Vagina (tissue), 2 donors: ENCODE measurements around the gene SCAANT1. TPM values are rescaled to one million over a fixed set of nuclear protein-coding genes. Genes with fewer than 3 reads are reported as not detected.

Experiments used
- DNase-seq, 2 donors: peaks; one replicate each; pipeline ENCODE4 v3.0.0-alpha.2; 2017; ENCODE audit errors: extremely low spot score in 2 of 2
- H3K27ac ChIP-seq: fragments of 200-600 bp; sonication (generic); one replicate; pipeline ENCODE4 v1.5.1; 2019
- H3K27me3 ChIP-seq: fragments of 200-600 bp; sonication (generic); one replicate; pipeline ENCODE4 v1.5.1; 2019
- H3K36me3 ChIP-seq, 2 donors: fragments of 200-600 bp; sonication (generic); one replicate each; pipeline ENCODE4 v1.5.1; 2017 to 2019
- H3K4me1 ChIP-seq: fragments of 200-600 bp; sonication (generic); one replicate; pipeline ENCODE4 v1.5.1; 2019
- H3K4me3 ChIP-seq, 2 donors: fragments of 200-600 bp; sonication (generic); 1 replicate in 1 of 2; 2 replicates in 1 of 2; pipeline ENCODE4 v1.5.1; 2016 to 2019
- H3K9me3 ChIP-seq: fragments of 200-600 bp; sonication (generic); one replicate; pipeline ENCODE4 v1.5.1; 2019
- POLR2A ChIP-seq, 2 donors: fragments of 450-650 bp; IDR thresholded peaks; one replicate each; pipeline ENCODE4 v1.6.1; 2017; ENCODE audit warnings: antibody characterized with exemption in 2 of 2, mild to moderate bottlenecking in 2 of 2, moderate library complexity in 2 of 2
- POLR2AphosphoS5 ChIP-seq, 2 donors: sonication (generic); formaldehyde crosslinking; IDR thresholded peaks; one replicate each; pipeline ENCODE4 v1.9.0; 2017; ENCODE audit warnings: antibody characterized with exemption in 2 of 2, mild to moderate bottlenecking in 2 of 2, low read depth in 1 of 2; ENCODE audit not compliant: insufficient read depth in 1 of 2
- intact Hi-C: fragments of 100-400 bp; cut with DNase I; formaldehyde crosslinking; loops from one replicate; pipeline ENCODE4 v1.15.1; 2023
- total RNA-seq: library from RNA; depleted of rRNA; stranded (reverse); fragments of >200 nt; gene quantifications from one replicate; pipeline ENCODE4 v1.2.3, GENCODE V29; 2016
- TF ChIP-seq, protein P1 (sequence below), 3 experiments: fragments of 450-650 bp in 2 of 3; fragments of 200-600 bp in 1 of 3; sonication (generic) in 1 of 3; IDR thresholded peaks; one replicate each; pipeline ENCODE4 v1.5.1; 2017 to 2019; ENCODE audit warnings: antibody characterized with exemption in 3 of 3, mild to moderate bottlenecking in 2 of 3, moderate library complexity in 2 of 3

Gene SCAANT1
- total RNA-seq, result not detected

DNA sequence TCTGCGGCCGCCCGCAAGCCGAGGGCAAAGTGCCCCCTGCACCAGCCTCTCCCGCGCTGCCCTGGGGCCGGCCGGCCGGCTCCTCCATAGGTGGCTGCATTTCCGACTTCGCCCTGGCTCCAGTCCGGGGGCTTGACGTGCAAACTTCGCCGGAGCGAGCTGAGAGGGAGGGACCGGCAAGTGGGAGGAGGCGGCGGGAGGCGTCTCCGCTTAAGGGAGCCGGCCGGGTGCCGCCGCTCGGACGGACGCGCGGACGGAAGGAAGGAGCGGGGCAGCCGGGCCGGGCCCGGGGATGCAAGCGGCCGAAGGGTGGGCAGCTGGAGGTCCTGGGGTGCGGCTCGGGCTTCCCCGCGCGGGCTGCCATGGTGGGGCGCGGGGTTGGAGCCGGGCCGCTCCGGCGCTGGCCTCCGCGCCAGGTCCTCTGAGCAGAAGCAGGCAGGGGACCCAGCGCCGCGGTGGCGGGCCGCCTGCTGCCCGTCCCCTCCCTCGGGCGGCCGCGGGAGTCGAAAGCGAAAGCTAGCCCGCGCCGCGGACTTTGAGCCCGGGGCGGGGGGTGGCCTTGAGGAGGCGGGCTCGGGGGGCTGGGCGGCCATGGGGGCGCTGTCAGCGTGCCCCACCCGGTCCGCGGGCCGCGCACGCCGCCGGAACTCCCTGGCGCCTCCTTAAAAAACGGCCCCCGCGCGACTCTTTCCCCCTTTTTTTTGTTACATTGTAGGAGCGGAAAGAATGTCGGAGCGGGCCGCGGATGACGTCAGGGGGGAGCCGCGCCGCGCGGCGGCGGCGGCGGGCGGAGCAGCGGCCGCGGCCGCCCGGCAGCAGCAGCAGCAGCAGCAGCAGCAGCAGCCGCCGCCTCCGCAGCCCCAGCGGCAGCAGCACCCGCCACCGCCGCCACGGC is at the start of gene SCAANT1:
TSS of gene SCAANT1 (minus strand) at position 511 of the 895 bp plus-strand sequence.
- peak within 1 kb of the TSS; percentile 68 to 92 for H3K4me3 ChIP-seq
- H3K4me1 ChIP-seq, result peaks cover 26% of the 10 kb centered on the region
- DNase-seq, result peak in 1 of 2 donors; percentile 93
- H3K27me3 ChIP-seq, result no peaks in the 10 kb centered on the region
- intact Hi-C loops, result loop anchor here (10.0 kb wide), 1 partner anchor 73 kb away; no protein-coding TSS in a partner anchor
- peak within 1 kb of the TSS; percentile 95 for H3K27ac ChIP-seq
- TF ChIP-seq POLR2A (IDR thresholded peaks at IDR 0.05), result peak in 1 of 2 donors; percentile 47
- TF ChIP-seq, protein P1, sequence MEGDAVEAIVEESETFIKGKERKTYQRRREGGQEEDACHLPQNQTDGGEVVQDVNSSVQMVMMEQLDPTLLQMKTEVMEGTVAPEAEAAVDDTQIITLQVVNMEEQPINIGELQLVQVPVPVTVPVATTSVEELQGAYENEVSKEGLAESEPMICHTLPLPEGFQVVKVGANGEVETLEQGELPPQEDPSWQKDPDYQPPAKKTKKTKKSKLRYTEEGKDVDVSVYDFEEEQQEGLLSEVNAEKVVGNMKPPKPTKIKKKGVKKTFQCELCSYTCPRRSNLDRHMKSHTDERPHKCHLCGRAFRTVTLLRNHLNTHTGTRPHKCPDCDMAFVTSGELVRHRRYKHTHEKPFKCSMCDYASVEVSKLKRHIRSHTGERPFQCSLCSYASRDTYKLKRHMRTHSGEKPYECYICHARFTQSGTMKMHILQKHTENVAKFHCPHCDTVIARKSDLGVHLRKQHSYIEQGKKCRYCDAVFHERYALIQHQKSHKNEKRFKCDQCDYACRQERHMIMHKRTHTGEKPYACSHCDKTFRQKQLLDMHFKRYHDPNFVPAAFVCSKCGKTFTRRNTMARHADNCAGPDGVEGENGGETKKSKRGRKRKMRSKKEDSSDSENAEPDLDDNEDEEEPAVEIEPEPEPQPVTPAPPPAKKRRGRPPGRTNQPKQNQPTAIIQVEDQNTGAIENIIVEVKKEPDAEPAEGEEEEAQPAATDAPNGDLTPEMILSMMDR (IDR thresholded peaks at IDR 0.05), result peak in 1 of 3 experiments; percentile 14
- peak; percentile 75 to 78 for TF ChIP-seq POLR2AphosphoS5 (IDR thresholded peaks at IDR 0.05; ENCODE audit: insufficient read depth in 1 of 2, low read depth in 1 of 2)
- H3K36me3 ChIP-seq, result peaks cover 0 to 17% of the 10 kb centered on the region in 2 donors
- H3K9me3 ChIP-seq, result no peaks in the 10 kb centered on the region

DNA sequence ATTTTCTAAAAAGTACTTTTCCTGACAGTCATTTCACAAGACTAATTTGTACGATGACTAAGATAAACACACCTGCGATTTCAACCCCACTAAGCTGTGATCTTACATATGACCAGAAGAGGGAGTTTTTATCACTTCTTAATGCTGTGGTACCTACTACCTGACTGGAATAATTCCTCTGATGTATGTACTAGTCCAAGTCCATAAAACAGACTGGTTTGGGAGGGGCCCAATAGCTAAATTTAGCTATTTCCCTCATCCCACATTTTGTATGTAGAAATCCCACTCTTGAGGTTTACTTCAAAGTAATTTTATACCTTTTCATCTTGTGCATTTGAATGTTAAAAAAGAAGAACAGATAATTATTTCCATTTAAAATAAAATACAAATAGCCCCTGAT is 49.7 kb upstream of the SCAANT1 start:
- Histone ChIP-seq H3K4me1 (peaks cover 57% of the 10 kb centered on the region), H3K27me3 (no peaks in the 10 kb centered on the region), H3K36me3 (no peaks in the 10 kb centered on the region), H3K4me3 (no peak overlapping the region), H3K27ac (no peak overlapping the region), H3K9me3 (no peaks in the 10 kb centered on the region)
- no peak for TF ChIP-seq POLR2AphosphoS5 (IDR thresholded peaks at IDR 0.05; ENCODE audit: insufficient read depth in 1 of 2, low read depth in 1 of 2)
- TF ChIP-seq, protein P1 (IDR thresholded peaks at IDR 0.05), result peak; percentile 46 to 56 (median 55)
- no peak for DNase-seq
- intact Hi-C loops, result no loop called here

DNA sequence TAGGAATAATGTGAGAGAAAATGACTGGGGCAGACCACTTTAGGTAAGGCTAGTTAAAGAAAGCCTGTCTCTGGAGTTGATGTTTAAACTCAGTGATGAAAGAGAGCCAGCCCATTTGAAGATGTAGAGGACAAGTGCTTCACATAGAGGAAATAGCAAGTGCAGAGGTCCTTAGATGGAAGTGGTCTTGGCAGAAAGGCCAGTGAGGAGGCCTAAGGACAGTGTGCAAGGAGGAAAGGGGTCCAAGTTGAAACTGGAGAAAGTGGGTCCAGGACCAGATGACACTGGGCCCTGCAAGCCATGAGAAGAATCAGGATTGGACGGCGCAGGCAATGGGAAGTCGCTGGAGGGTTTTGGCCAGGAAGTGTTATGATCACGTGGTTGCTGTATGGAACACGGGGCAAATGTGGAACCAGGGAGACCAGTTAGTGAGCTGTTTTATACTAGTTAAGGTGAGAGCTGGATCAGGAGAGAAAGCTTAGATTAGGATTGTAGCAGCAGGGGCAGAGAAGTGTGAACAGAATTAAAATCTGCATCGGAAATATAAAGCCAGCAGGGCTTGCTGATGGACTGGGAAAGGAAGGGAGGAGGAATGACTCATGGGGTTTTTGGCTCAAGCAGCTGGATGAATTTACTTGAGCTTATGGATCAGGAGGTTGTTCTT is 48.0 kb upstream of the SCAANT1 start:
- DNase-seq, result no peak
- Histone ChIP-seq H3K4me1 (peaks cover 44% of the 10 kb centered on the region), H3K4me3 (peak overlapping the region; percentile 5 to 27)

DNA sequence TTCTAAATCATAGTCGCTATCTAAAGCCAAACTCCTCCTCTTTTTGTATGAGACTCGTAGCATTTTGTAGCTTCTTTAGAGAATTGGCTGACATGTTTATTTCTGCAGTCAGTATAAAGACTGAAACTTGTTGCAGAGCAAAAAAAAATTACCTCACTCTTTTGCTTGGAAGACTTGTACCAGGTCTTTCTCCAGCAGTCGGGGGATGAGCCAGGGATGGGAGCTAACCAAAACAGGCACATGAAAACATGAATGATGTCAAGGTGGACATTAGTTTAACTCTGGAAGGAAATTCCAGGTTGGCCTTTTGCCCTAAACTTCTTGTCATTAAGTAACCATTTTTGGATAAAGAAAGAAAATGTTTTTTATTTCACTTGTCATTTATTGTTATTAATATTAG is 47.0 kb upstream of the SCAANT1 start:
- peaks cover 39% of the 10 kb centered on the region for H3K4me1 ChIP-seq
- H3K27ac ChIP-seq, result no peak overlapping the region

More for the DNA sequence above, 48.0 kb upstream of the SCAANT1 start:
- H3K27me3 ChIP-seq, result no peaks in the 10 kb centered on the region
- H3K27ac ChIP-seq, result peak overlapping the region; percentile 54
- no peaks in the 10 kb centered on the region for H3K9me3 ChIP-seq
- TF ChIP-seq POLR2AphosphoS5 (IDR thresholded peaks at IDR 0.05; ENCODE audit: insufficient read depth in 1 of 2, low read depth in 1 of 2), result peak in 1 of 2 donors; percentile 74
- TF ChIP-seq, protein P1 (IDR thresholded peaks at IDR 0.05), result no peak
- no peak for TF ChIP-seq POLR2A (IDR thresholded peaks at IDR 0.05)
- no peaks in the 10 kb centered on the region for H3K36me3 ChIP-seq
- intact Hi-C loops, result no loop called here

More for the DNA sequence above, 47.0 kb upstream of the SCAANT1 start:
- H3K4me3 ChIP-seq, result no peak overlapping the region
- intact Hi-C loops, result no loop called here
- no peaks in the 10 kb centered on the region for H3K36me3 ChIP-seq
- DNase-seq, result no peak
- H3K9me3 ChIP-seq, result no peaks in the 10 kb centered on the region
- no peaks in the 10 kb centered on the region for H3K27me3 ChIP-seq
- no peak for TF ChIP-seq POLR2A (IDR thresholded peaks at IDR 0.05)
- TF ChIP-seq, protein P1 (IDR thresholded peaks at IDR 0.05), result no peak
- TF ChIP-seq POLR2AphosphoS5 (IDR thresholded peaks at IDR 0.05; ENCODE audit: insufficient read depth in 1 of 2, low read depth in 1 of 2), result no peak
